SK-N-SH (cell line): ENCODE data around the gene TMEM254. TPM values are rescaled to one million over a fixed set of nuclear protein-coding genes. Genes with fewer than 3 reads are reported as not detected.
"Not testable (repeated sequence)": the region's sequence is repeated elsewhere in the genome, so short reads cannot be mapped to it uniquely, and the experiment has no call there.

Experiments used
- CTCF ChIA-PET: fragments of 300-600, 350-600 bp; formaldehyde crosslinking; extraction: SDS; loops from one replicate; lab custom pipeline; 2021; lab: Yijun Ruan, JAX
- POLR2A ChIA-PET: fragments of 350-600 bp; sonication (Branson Sonifier 250); formaldehyde crosslinking; extraction: SDS; loops from one replicate; lab custom pipeline; 2020; ENCODE audit warnings: antibody characterized with exemption, inconsistent platforms; lab: Yijun Ruan, JAX
- DNase-seq: peaks from one replicate; pipeline ENCODE4 v3.0.0; 2012
- H2AFZ ChIP-seq: fragments of 200-600 bp; sonication (generic); 2 replicates; pipeline ENCODE4 v1.8.1; 2016; ENCODE audit warnings: antibody characterized with exemption, mild to moderate bottlenecking, low read depth
- H3F3A ChIP-seq: fragments of 200-600 bp; sonication (generic); replicated peaks from 2 replicates; pipeline ENCODE3; 2016; ENCODE audit warnings: antibody characterized with exemption, mild to moderate bottlenecking; ENCODE audit not compliant: insufficient read depth
- H3K27ac ChIP-seq, 2 experiments: fragments of 200-500 bp in 1 of 2; fragments of 200-600 bp in 1 of 2; sonication (Bioruptor generic) in 1 of 2; sonication (generic), shearing (Covaris generic) in 1 of 2; 2 replicates each; pipeline versions ENCODE4 v1.5.1 to v1.6.1; 2014 to 2016; ENCODE audit warnings: low read depth in 2 of 2, inconsistent platforms in 1 of 2, low read length in 1 of 2, mild to moderate bottlenecking in 1 of 2, mixed read lengths in 1 of 2
- H3K27me3 ChIP-seq: fragments of 200-600 bp; sonication (generic), shearing (Covaris generic); 2 replicates; pipeline ENCODE4 v1.6.1; 2016; ENCODE audit warnings: mixed run types; ENCODE audit not compliant: insufficient read depth
- H3K36me3 ChIP-seq, 2 experiments: fragments of 200-500 bp in 1 of 2; fragments of 200-600 bp in 1 of 2; sonication (Bioruptor generic) in 1 of 2; sonication (generic) in 1 of 2; replicated peaks in 1 of 2; 2 replicates each; pipeline versions ENCODE3 to v1.5.1; 2014 to 2016; ENCODE audit warnings: low read length in 1 of 2, mild to moderate bottlenecking in 1 of 2; ENCODE audit not compliant: insufficient read depth in 2 of 2, control insufficient read depth in 1 of 2
- H3K4me1 ChIP-seq, 2 experiments: fragments of 200-500 bp in 1 of 2; fragments of 200-600 bp in 1 of 2; sonication (Bioruptor generic) in 1 of 2; sonication (generic), shearing (Covaris generic) in 1 of 2; 2 replicates each; pipeline versions ENCODE4 v1.5.1 to v1.6.1; 2014 to 2016; ENCODE audit warnings: low read depth in 1 of 2, low read length in 1 of 2, mixed run types in 1 of 2; ENCODE audit not compliant: insufficient read depth in 2 of 2, control insufficient read depth in 1 of 2
- H3K4me2 ChIP-seq: fragments of 200-600 bp; sonication (generic), shearing (Covaris generic); 2 replicates; pipeline ENCODE4 v1.6.1; 2017; ENCODE audit warnings: mixed run types
- H3K4me3 ChIP-seq, 2 experiments: fragments of 200-500 bp in 1 of 2; fragments of 200-600 bp in 1 of 2; sonication (Bioruptor generic) in 1 of 2; sonication (generic), shearing (Covaris generic) in 1 of 2; 2 replicates each; pipeline versions ENCODE4 v1.5.1 to v1.8.1; 2014 to 2016; ENCODE audit warnings: low read depth in 2 of 2, inconsistent platforms in 1 of 2, low read length in 1 of 2, mild to moderate bottlenecking in 1 of 2, mixed read lengths in 1 of 2, moderate library complexity in 1 of 2
- H3K79me2 ChIP-seq: fragments of 200-600 bp; sonication (generic); 2 replicates; pipeline ENCODE4 v1.8.1; 2017; ENCODE audit warnings: mild to moderate bottlenecking; ENCODE audit not compliant: insufficient read depth
- H3K9ac ChIP-seq: fragments of 200-600 bp; sonication (generic); 2 replicates; pipeline ENCODE4 v1.6.1; 2017; ENCODE audit warnings: mixed run types
- H3K9me2 ChIP-seq: fragments of 200-600 bp; sonication (generic); 2 replicates; pipeline ENCODE4 v1.6.1; 2017; ENCODE audit warnings: mixed run types
- H3K9me3 ChIP-seq: fragments of 200-600 bp; sonication (generic); 2 replicates; pipeline ENCODE4 v1.6.1; 2017; ENCODE audit warnings: mixed run types, mild to moderate bottlenecking, moderate library complexity
- H4K20me1 ChIP-seq: fragments of 200-600 bp; sonication (generic); 2 replicates; pipeline ENCODE4 v1.6.1; 2017; ENCODE audit warnings: mild to moderate bottlenecking, mixed run types; ENCODE audit not compliant: insufficient read depth
- FOXM1 ChIP-seq: IDR thresholded peaks from 2 replicates; pipeline ENCODE4 v1.4.0; 2012; ENCODE audit warnings: low read depth, mild to moderate bottlenecking
- GABPA ChIP-seq: IDR thresholded peaks from 2 replicates; pipeline ENCODE4 v1.4.0; 2012; ENCODE audit warnings: low read depth, mild to moderate bottlenecking
- GATA2 ChIP-seq: sonication (generic); formaldehyde crosslinking; IDR thresholded peaks from 2 replicates; pipeline ENCODE4 v1.5.0; 2020; ENCODE audit warnings: mild to moderate bottlenecking, missing genetic modification reagents
- MXI1 ChIP-seq: IDR thresholded peaks from 2 replicates; pipeline ENCODE4 v1.6.1; 2012; ENCODE audit warnings: mild to moderate bottlenecking, low read depth, low read length, improper control_type of control experiment
- NFIC ChIP-seq: IDR thresholded peaks from 2 replicates; pipeline ENCODE4 v1.4.0; 2012; ENCODE audit warnings: borderline replicate concordance
- NRF1 ChIP-seq: IDR thresholded peaks from 2 replicates; pipeline ENCODE4 v1.6.1; 2012; ENCODE audit warnings: low read depth, mild to moderate bottlenecking, low read length
- POLR2AphosphoS5 ChIP-seq: IDR thresholded peaks from 2 replicates; pipeline ENCODE4 v1.6.1; 2012; ENCODE audit warnings: low read depth, low read length
- REST ChIP-seq: IDR thresholded peaks from 2 replicates; pipeline ENCODE4 v1.6.1; 2012; ENCODE audit warnings: mild to moderate bottlenecking, low read depth, low read length, moderate library complexity
- SMC3 ChIP-seq: IDR thresholded peaks from 2 replicates; pipeline ENCODE4 v1.6.1; 2012; ENCODE audit warnings: low read depth, low read length, improper control_type of control experiment
- TCF12 ChIP-seq: IDR thresholded peaks from 2 replicates; pipeline ENCODE4 v1.4.0; 2012
- TEAD4 ChIP-seq: IDR thresholded peaks from 2 replicates; pipeline ENCODE4 v1.4.0; 2012; ENCODE audit warnings: mild to moderate bottlenecking, borderline replicate concordance; ENCODE audit not compliant: insufficient read depth
- WGBS: methylation state at CpG from one replicate; pipeline ENCODE4 v1.1.6; 2017; ENCODE audit warnings: low lambda C conversion rate; 5-methylcytosine and 5-hydroxymethylcytosine counted together
- polyA plus RNA-seq, 3 experiments: library from polyadenylated mRNA; depleted of rRNA; stranded (reverse); fragments of >200 nt; gene quantifications; 2 replicates each; pipeline ENCODE4 v1.2.3, GENCODE V29; 2012
- TF ChIP-seq, protein P1 (sequence below): fragments of 150-350 bp; IDR thresholded peaks from 2 replicates; pipeline ENCODE4 v1.6.1; 2016; ENCODE audit warnings: mild to moderate bottlenecking, low read depth, low read length

Gene TMEM254
- polyA plus RNA-seq, 1 of the 3 experiments (the other 2 are of a cell fraction) = 20.5 TPM

- WGBS = 10% methylated on average over 4 of the region's 4 CpGs
- Histone ChIP-seq H3F3A (no peaks in the 10 kb centered on the region), H3K9ac (no peak overlapping the region), H4K20me1 (no peaks in the 10 kb centered on the region), H3K27ac (no peak overlapping the region), H3K4me3 (no peak overlapping the region), H3K4me1 (no peaks in the 10 kb centered on the region), H3K27me3 (no peaks in the 10 kb centered on the region; the same call in 1 of the 2 replicates), H2AFZ (no peak overlapping the region), H3K36me3 (no peaks in the 10 kb centered on the region), H3K9me2 (no peaks in the 10 kb centered on the region), H3K9me3 (0 out of 2 replicates have a peak, but pooled peaks cover 4% of the 10 kb centered on the region), H3K4me2 (no peak overlapping the region), H3K79me2 (no peaks in the 10 kb centered on the region)
- no peak for DNase-seq
- CTCF ChIA-PET = interaction anchor here (0.7 to 4.1 kb wide), 3 partner anchors 8 to 452 kb away, joined by 3 to 19 read pairs (median 10); no protein-coding TSS in a partner anchor
- POLR2A ChIA-PET = no interaction called here
- TF ChIP-seq GATA2 (no peak), REST (no peak), POLR2AphosphoS5 (no peak), SMC3 (no peak), NRF1 (no peak), FOXM1 (no peak), TCF12 (no peak), MXI1 (no peak), GABPA (no peak), NFIC (no peak), TEAD4 (no peak)
- TF ChIP-seq, protein P1, sequence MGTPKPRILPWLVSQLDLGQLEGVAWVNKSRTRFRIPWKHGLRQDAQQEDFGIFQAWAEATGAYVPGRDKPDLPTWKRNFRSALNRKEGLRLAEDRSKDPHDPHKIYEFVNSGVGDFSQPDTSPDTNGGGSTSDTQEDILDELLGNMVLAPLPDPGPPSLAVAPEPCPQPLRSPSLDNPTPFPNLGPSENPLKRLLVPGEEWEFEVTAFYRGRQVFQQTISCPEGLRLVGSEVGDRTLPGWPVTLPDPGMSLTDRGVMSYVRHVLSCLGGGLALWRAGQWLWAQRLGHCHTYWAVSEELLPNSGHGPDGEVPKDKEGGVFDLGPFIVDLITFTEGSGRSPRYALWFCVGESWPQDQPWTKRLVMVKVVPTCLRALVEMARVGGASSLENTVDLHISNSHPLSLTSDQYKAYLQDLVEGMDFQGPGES = no peak
Measured at GRCh38 chr10:80066809-80067208, 11.7 kb upstream of the TMEM254 start.

GRCh38 chr10:80067821-80068220, 10.6 kb upstream of the TMEM254 start:
- H3K4me2 ChIP-seq, H3K4me1 ChIP-seq, H3K9me3 ChIP-seq, POLR2A ChIA-PET, H3K36me3 ChIP-seq, H4K20me1 ChIP-seq, H3K4me3 ChIP-seq, DNase-seq, H3K27ac ChIP-seq, H3K9me2 ChIP-seq, H3K9ac ChIP-seq, H2AFZ ChIP-seq, H3K27me3 ChIP-seq, H3K79me2 ChIP-seq, H3F3A ChIP-seq: not testable (repeated sequence)
- CTCF ChIA-PET = interaction anchor here (0.7 to 4.1 kb wide), 3 partner anchors 9 to 453 kb away, joined by 3 to 19 read pairs (median 10); no protein-coding TSS in a partner anchor
